Hepatocyte (in vitro differentiated cells): ENCODE results near the gene GOLT1A. TPM values are rescaled to one million over a fixed set of nuclear protein-coding genes. Genes with fewer than 3 reads are reported as not detected.

Experiments used
- DNase-seq: peaks from one replicate; pipeline ENCODE4 v3.0.0-alpha.2; 2016; ENCODE audit warnings: low spot score
- H2AFZ ChIP-seq: fragments of 200-600 bp; sonication (generic); 2 replicates; pipeline ENCODE4 v1.6.0; 2016; ENCODE audit warnings: antibody characterized with exemption, mild to moderate bottlenecking
- H3K27ac ChIP-seq: fragments of 200-600 bp; sonication (generic); 2 replicates; pipeline ENCODE4 v1.5.1; 2016; ENCODE audit warnings: mild to moderate bottlenecking
- H3K27me3 ChIP-seq: fragments of 200-600 bp; sonication (generic); 2 replicates; pipeline ENCODE4 v1.6.1; 2016
- H3K36me3 ChIP-seq: fragments of 200-600 bp; sonication (generic); replicated peaks from 2 replicates; pipeline ENCODE4 v1.5.1; 2016; ENCODE audit warnings: low read depth; ENCODE audit not compliant: insufficient read depth
- H3K4me1 ChIP-seq: fragments of 200-600 bp; sonication (generic); 2 replicates; pipeline ENCODE4 v1.5.1; 2016; ENCODE audit warnings: mild to moderate bottlenecking, moderate library complexity; ENCODE audit not compliant: insufficient read depth
- H3K4me2 ChIP-seq: fragments of 200-600 bp; sonication (generic); 2 replicates; pipeline ENCODE4 v1.6.0; 2016
- H3K4me3 ChIP-seq: fragments of 200-600 bp; sonication (generic); 2 replicates; pipeline ENCODE4 v1.5.1; 2016; ENCODE audit warnings: mild to moderate bottlenecking
- H3K79me2 ChIP-seq: fragments of 200-600 bp; sonication (generic); 2 replicates; pipeline ENCODE4 v1.6.0; 2017; ENCODE audit warnings: mild to moderate bottlenecking
- H3K9me2 ChIP-seq: fragments of 200-600 bp; sonication (generic); replicated peaks from 2 replicates; pipeline ENCODE4 v1.6.0; 2017; ENCODE audit warnings: mild to moderate bottlenecking; ENCODE audit not compliant: insufficient read depth
- H3K9me3 ChIP-seq: fragments of 200-600 bp; sonication (generic); 2 replicates; pipeline ENCODE4 v1.5.1; 2016; ENCODE audit warnings: low read depth, mild to moderate bottlenecking
- H4K20me1 ChIP-seq: fragments of 200-600 bp; sonication (generic); 2 replicates; pipeline ENCODE4 v1.6.0; 2016; ENCODE audit warnings: mild to moderate bottlenecking; ENCODE audit not compliant: insufficient read depth, poor library complexity, severe bottlenecking
- EZH2 ChIP-seq: fragments of 200-600 bp; sonication (generic); IDR thresholded peaks from 2 replicates; pipeline ENCODE4 v1.6.1; 2016; ENCODE audit warnings: antibody characterized with exemption, mild to moderate bottlenecking, borderline replicate concordance
- EZH2phosphoT487 ChIP-seq: fragments of 200-600 bp; sonication (generic); IDR thresholded peaks from one replicate; pipeline ENCODE4 v1.6.1; 2018; ENCODE audit warnings: antibody characterized with exemption, mild to moderate bottlenecking, low read depth, moderate library complexity; ENCODE audit not compliant: unreplicated experiment, severe bottlenecking
- WGBS: methylation state at CpG from one replicate; pipeline ENCODE4 v1.1.6; 2016; ENCODE audit warnings: low lambda C conversion rate; ENCODE audit errors: missing lambda C conversion rate; 5-methylcytosine and 5-hydroxymethylcytosine counted together
- polyA plus RNA-seq: library from polyadenylated mRNA; unstranded; fragments of >200 nt; fragmentation: Nextera tagmentation; extraction: Ambion mirVana; gene quantifications from 2 replicates; pipeline ENCODE4 v1.2.1, GENCODE V29; 2016
- total RNA-seq: library from RNA; depleted of rRNA; stranded (reverse); fragments of >200 nt; gene quantifications from 2 replicates; pipeline ENCODE4 v1.2.3, GENCODE V29; 2014
- TF ChIP-seq, protein P1 (sequence below): fragments of 200-600 bp; sonication (generic); IDR thresholded peaks from 2 replicates; pipeline ENCODE4 v1.5.1; 2016; ENCODE audit warnings: antibody characterized with exemption, mild to moderate bottlenecking; ENCODE audit not compliant: poor library complexity

Gene GOLT1A
- total and polyA plus RNA-seq, 2 experiments from 2014 or later = 13.6 to 36.0 TPM

DNA sequence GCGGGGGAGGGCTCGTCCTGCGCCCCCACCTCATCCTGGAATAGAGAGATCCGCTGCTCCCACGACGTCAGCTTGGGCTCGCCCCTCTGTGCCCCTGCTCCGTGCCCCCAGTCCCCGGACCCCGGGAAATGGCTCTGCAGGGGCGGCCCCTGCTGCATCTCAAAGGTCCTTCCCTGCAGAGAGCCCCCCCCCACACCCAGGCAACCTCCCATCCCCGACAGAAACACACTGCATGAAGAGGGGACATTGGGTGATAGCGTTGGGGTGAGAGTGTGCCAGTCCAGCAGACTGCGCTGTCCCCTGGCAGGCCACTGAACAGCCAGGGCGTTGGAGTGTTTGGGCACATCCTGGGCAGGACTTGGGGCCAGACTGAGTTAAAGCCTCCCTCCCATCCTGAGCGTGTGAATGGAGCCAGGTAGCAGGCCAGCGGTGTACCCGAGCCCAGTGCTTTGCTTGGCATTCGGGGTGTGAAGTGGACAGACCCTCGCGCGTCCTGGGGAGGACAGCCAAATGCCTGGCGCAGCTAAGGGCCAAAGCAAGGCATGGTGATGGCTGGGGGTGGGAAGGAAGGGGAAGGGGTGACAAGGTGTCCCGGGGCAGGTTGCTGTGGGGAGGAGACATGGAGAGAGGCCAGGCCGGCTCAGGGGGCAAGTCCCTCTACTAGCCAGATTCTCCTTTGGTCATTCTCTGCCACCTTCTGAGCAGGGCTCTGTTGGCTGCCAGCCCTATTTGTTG, 61.3 kb downstream of the GOLT1A start:
- peak overlapping the region; percentile 24 for H3K27ac ChIP-seq
- peak overlapping the region; percentile 97 for H3K4me3 ChIP-seq
- H3K4me1 ChIP-seq = peaks cover 11% of the 10 kb centered on the region
- peak overlapping the region; percentile 99 for H3K4me2 ChIP-seq
- no peaks in the 10 kb centered on the region for H3K27me3 ChIP-seq
- 53% methylated on average over 16 of the region's 25 CpGs for WGBS
- H3K9me3 ChIP-seq = no peaks in the 10 kb centered on the region
- no peak for DNase-seq
- H3K9me2 ChIP-seq = no peaks in the 10 kb centered on the region
- H3K36me3 ChIP-seq = no peaks in the 10 kb centered on the region
- TF ChIP-seq EZH2phosphoT487 = no peak
- H3K79me2 ChIP-seq = no peaks in the 10 kb centered on the region
- no peaks in the 10 kb centered on the region for H4K20me1 ChIP-seq
- peak overlapping the region; percentile 83 for H2AFZ ChIP-seq

- Histone ChIP-seq H2AFZ (peak within 1 kb of the TSS; percentile 98), H3K9me3 (no peaks in the 10 kb centered on the region), H3K27ac (peak within 1 kb of the TSS; percentile 70)
Measured at GRCh38 chr1:204151552-204152309, 62.1 kb downstream of the GOLT1A start, which contains the start of gene ETNK2. ETNK2 (minus strand) TSS chr1:204152044; CDS start chr1:204151852, 192 bp downstream.

GRCh38 chr1:204150702-204151551, 62.9 kb downstream of the GOLT1A start:
- TF ChIP-seq EZH2 (no peak), EZH2phosphoT487 (no peak)
- TF ChIP-seq, protein P1, sequence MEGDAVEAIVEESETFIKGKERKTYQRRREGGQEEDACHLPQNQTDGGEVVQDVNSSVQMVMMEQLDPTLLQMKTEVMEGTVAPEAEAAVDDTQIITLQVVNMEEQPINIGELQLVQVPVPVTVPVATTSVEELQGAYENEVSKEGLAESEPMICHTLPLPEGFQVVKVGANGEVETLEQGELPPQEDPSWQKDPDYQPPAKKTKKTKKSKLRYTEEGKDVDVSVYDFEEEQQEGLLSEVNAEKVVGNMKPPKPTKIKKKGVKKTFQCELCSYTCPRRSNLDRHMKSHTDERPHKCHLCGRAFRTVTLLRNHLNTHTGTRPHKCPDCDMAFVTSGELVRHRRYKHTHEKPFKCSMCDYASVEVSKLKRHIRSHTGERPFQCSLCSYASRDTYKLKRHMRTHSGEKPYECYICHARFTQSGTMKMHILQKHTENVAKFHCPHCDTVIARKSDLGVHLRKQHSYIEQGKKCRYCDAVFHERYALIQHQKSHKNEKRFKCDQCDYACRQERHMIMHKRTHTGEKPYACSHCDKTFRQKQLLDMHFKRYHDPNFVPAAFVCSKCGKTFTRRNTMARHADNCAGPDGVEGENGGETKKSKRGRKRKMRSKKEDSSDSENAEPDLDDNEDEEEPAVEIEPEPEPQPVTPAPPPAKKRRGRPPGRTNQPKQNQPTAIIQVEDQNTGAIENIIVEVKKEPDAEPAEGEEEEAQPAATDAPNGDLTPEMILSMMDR = no peak
- Histone ChIP-seq H3K4me2 (peak overlapping the region; percentile 99), H3K9me2 (no peaks in the 10 kb centered on the region), H3K36me3 (no peaks in the 10 kb centered on the region), H4K20me1 (no peaks in the 10 kb centered on the region), H3K9me3 (no peaks in the 10 kb centered on the region), H3K27me3 (no peaks in the 10 kb centered on the region), H3K4me1 (peaks cover 11% of the 10 kb centered on the region), H3K4me3 (peak overlapping the region; percentile 97), H2AFZ (peak overlapping the region; percentile 98), H3K79me2 (no peaks in the 10 kb centered on the region), H3K27ac (peak overlapping the region; percentile 70)
- no peak for DNase-seq
- WGBS = 25% methylated on average over 29 of the region's 33 CpGs

More at GRCh38 chr1:204151552-204152309, 62.1 kb downstream of the GOLT1A start, which contains the start of gene ETNK2:
- TF ChIP-seq EZH2phosphoT487 = no peak
- TF ChIP-seq EZH2 = no peak
- no peaks in the 10 kb centered on the region for H4K20me1 ChIP-seq
- no peaks in the 10 kb centered on the region for H3K79me2 ChIP-seq
- peak within 1 kb of the TSS; percentile 97 for H3K4me3 ChIP-seq
- H3K4me2 ChIP-seq = peak within 1 kb of the TSS; percentile 99
- DNase-seq = peak; percentile 89
- no peaks in the 10 kb centered on the region for H3K36me3 ChIP-seq
- H3K27me3 ChIP-seq = no peaks in the 10 kb centered on the region
- no peaks in the 10 kb centered on the region for H3K9me2 ChIP-seq
- WGBS = 1% methylated on average over 37 of the region's 94 CpGs
- H3K4me1 ChIP-seq = peaks cover 11% of the 10 kb centered on the region
